Measurements from ENCODE around the gene ZMYND8. TPM values are rescaled to one million over a fixed set of nuclear protein-coding genes. Genes with fewer than 3 reads are reported as not detected.

Gene ZMYND8
- total and polyA plus RNA-seq, 2 of the 8 experiments (the other 6 are each of a cell fraction or from before 2014, with no cell fraction given), result 50.5 to 163 TPM

DNA sequence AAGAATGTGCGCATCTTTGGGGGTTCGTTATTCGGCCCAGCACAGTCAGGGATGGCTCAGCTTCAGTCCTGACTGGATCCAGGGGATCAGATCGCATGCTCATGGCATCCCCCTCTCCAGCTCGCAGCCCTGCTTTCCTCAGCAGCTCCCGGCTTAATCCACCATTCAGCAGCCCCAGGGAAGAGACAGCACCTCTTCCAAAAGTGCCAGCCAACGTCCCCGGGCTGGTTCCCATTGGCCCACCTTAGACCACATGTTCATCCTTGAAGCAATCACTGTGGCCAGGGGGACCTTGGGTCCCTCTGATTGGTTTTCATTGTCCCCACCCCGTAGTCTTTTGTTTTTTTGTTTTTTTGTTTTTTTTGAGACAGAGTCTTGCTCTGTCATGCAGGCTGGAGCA, 188.7 kb downstream of the ZMYND8 start:
- no peak overlapping the region for H3K23ac ChIP-seq (ENCODE audit: insufficient read length)
- H3K79me2 ChIP-seq (ENCODE audit: control insufficient read depth in 1 of 2, insufficient read depth in 2 of 2, low read length in 2 of 2), result no peaks in the 10 kb centered on the region
- H3K23me2 ChIP-seq (ENCODE audit: low read depth, low read length), result no peaks in the 10 kb centered on the region
- H2AFZ ChIP-seq (ENCODE audit: low read length), result no peak overlapping the region
- no peak overlapping the region for H3K4me3 ChIP-seq (ENCODE audit: extremely low read depth in 1 of 4, insufficient read depth in 2 of 4, low read depth in 3 of 4, low read length in 4 of 4)
- H3K27me3 ChIP-seq (replicated peaks in 1 of 4; ENCODE audit: control insufficient read depth in 3 of 4, extremely low read depth in 1 of 4, insufficient read depth in 3 of 4, low read length in 3 of 4), result no peaks in the 10 kb centered on the region
- no peak overlapping the region for H3K56ac ChIP-seq (replicated peaks; ENCODE audit: insufficient read length, low read depth, low read length)
- no peak overlapping the region for H3K9ac ChIP-seq (replicated peaks in 1 of 4; ENCODE audit: extremely low read depth in 1 of 4, low read depth in 3 of 4, low read length in 3 of 4)
- WGBS, 2 experiments (ENCODE audit: extremely low coverage in 1 of 2, insufficient coverage in 1 of 2, insufficient read length in 1 of 2, insufficient replicate concordance in 2 of 2, low coverage in 1 of 2, low lambda C conversion rate in 2 of 2, missing lambda C conversion rate in 1 of 2), result 82% methylated on average over 9 of the region's 9 CpGs; no CpG with 5 or more reads in 1 of the 2 experiments
- no peak overlapping the region for H2BK15ac ChIP-seq (ENCODE audit: low read length)
- CTCF ChIA-PET (ENCODE audit: partially characterized antibody), result interaction anchor here (1.2 kb wide), 1 partner anchor 412 kb away, joined by 4 read pairs; no protein-coding TSS in a partner anchor
- H2BK20ac ChIP-seq (ENCODE audit: low read length), result no peak overlapping the region
- no peak for DNase-seq (ENCODE audit: low read depth in 1 of 2, low spot score in 2 of 2)
- H2BK12ac ChIP-seq (ENCODE audit: low read depth, low read length), result no peak overlapping the region
- H4K5ac ChIP-seq (ENCODE audit: insufficient read length, low read depth, low read length), result no peak overlapping the region
- no peak for FAIRE-seq
- H3K4me1 ChIP-seq (replicated peaks in 1 of 4; ENCODE audit: control insufficient read depth in 3 of 4, insufficient read depth in 4 of 4, low read length in 3 of 4), result peaks cover 0 to 3% (median 0%) of the 10 kb centered on the region in 4 experiments; a peak in 1 of 7 replicates
- no peak overlapping the region for H3K14ac ChIP-seq (ENCODE audit: insufficient read length)
- H3K4me2 ChIP-seq (ENCODE audit: insufficient read depth in 1 of 2, low read depth in 2 of 2, low read length in 2 of 2), result no peak overlapping the region
- H3K79me1 ChIP-seq (ENCODE audit: low read depth, low read length), result no peaks in the 10 kb centered on the region
- no peaks in the 10 kb centered on the region for H3K9me3 ChIP-seq (ENCODE audit: insufficient read depth in 2 of 2, low read depth in 1 of 2, low read length in 1 of 2)
- H4K8ac ChIP-seq (ENCODE audit: extremely low read depth, insufficient read depth, low read length), result peak overlapping the region; percentile 45; the same call in 1 of the 2 replicates
- no peak overlapping the region for H3K4ac ChIP-seq (replicated peaks; ENCODE audit: insufficient read length, low read depth, low read length)
- no peak overlapping the region for H3K27ac ChIP-seq (ENCODE audit: low read depth, low read length)
- POLR2A ChIA-PET (ENCODE audit: partially characterized antibody), result no interaction called here
- H4K20me1 ChIP-seq (replicated peaks in 1 of 2; ENCODE audit: control insufficient read depth in 1 of 2, insufficient read depth in 2 of 2, low read length in 2 of 2), result no peaks in the 10 kb centered on the region
- H3K36me3 ChIP-seq (ENCODE audit: control insufficient read depth in 2 of 4, insufficient read depth in 4 of 4, low read length in 3 of 4), result no peaks in the 10 kb centered on the region
- H2BK120ac ChIP-seq (replicated peaks; ENCODE audit: low read depth, low read length), result no peak overlapping the region
- no peak overlapping the region for H2AK5ac ChIP-seq (ENCODE audit: low read depth, low read length)
- H4K91ac ChIP-seq (replicated peaks; ENCODE audit: insufficient read length, low read length), result no peak overlapping the region
- no peak overlapping the region for H3K18ac ChIP-seq (ENCODE audit: extremely low read depth, low read length)
- H2BK5ac ChIP-seq (ENCODE audit: low read depth, low read length), result no peak overlapping the region
- TF ChIP-seq KDM5A (IDR thresholded peaks at IDR 0.05; ENCODE audit: low read length), result no peak
- no peak for TF ChIP-seq BRCA1 (IDR thresholded peaks at IDR 0.05; ENCODE audit: low read depth, low read length)
- no peak for TF ChIP-seq ATF3 (IDR thresholded peaks at IDR 0.05; ENCODE audit: insufficient read depth, low read depth, low read length)
- TF ChIP-seq MAFK (IDR thresholded peaks at IDR 0.05; ENCODE audit: low read depth, low read length), result no peak
- no peak for TF ChIP-seq CBX5 (IDR thresholded peaks at IDR 0.05; ENCODE audit: low read depth, low read length)
- TF ChIP-seq CREB1 (IDR thresholded peaks at IDR 0.05), result no peak
- TF ChIP-seq HDAC2 (IDR thresholded peaks at IDR 0.05; ENCODE audit: borderline replicate concordance in 1 of 2, low read depth in 2 of 2, low read length in 2 of 2), result no peak
- no peak for TF ChIP-seq CBX8 (IDR thresholded peaks at IDR 0.05; ENCODE audit: borderline replicate concordance, low read depth, low read length)
- no peak for TF ChIP-seq RXRA (IDR thresholded peaks at IDR 0.05; ENCODE audit: insufficient read depth, low read depth, low read length)
- TF ChIP-seq SIX5 (IDR thresholded peaks at IDR 0.05; ENCODE audit: low read depth, low read length), result no peak
- no peak for TF ChIP-seq TEAD4 (IDR thresholded peaks at IDR 0.05; ENCODE audit: low read depth, low read length)
- no peak for TF ChIP-seq TAF7 (optimal IDR thresholded peaks at IDR 0.05; ENCODE audit: borderline replicate concordance, low read depth, low read length)
- TF ChIP-seq CEBPB (IDR thresholded peaks at IDR 0.05; ENCODE audit: low read depth, low read length), result no peak
- no peak for TF ChIP-seq SP1 (IDR thresholded peaks at IDR 0.05; ENCODE audit: low read depth, low read length)
- no peak for TF ChIP-seq ASH2L (IDR thresholded peaks at IDR 0.05; ENCODE audit: low read length)
- TF ChIP-seq BACH1 (IDR thresholded peaks at IDR 0.05; ENCODE audit: low read length), result no peak

Data from H1 (cell line).